ENCODE measurements around the gene EDRF1. TPM values are rescaled to one million over a fixed set of nuclear protein-coding genes. Genes with fewer than 3 reads are reported as not detected.
"Not testable (repeated sequence)": the region's sequence is repeated elsewhere in the genome, so short reads cannot be mapped to it uniquely, and the experiment has no call there.

EDRF1 gene
- total RNA-seq, 1 donor from 2014 or later: 23.2 TPM

DNA sequence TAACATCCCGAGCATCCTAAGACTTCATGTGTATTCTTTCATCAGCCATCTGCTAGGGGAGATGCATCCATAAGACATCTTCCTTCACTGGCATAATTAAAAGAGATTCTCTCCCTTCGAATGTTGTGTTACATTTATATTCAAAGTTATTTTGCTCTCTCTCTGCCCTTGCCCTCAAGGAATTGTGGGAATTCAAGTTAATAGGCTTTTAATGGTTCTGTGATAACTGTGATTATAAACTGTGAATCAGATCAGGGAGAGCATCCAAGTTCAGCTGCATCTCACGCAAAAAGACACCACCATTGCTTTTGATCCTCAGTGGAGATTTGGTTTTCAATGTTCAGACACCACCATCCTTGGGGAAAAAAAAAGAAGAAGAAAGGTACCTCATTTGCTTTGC is 27.3 kb upstream of the EDRF1 start:
- H3K4me3 Mint-ChIP-seq (ENCODE audit: unreplicated experiment): no peak overlapping the region
- H3K4me1 Mint-ChIP-seq (ENCODE audit: unreplicated experiment): no peaks in the 10 kb centered on the region
- TF ChIP-seq, protein P1, sequence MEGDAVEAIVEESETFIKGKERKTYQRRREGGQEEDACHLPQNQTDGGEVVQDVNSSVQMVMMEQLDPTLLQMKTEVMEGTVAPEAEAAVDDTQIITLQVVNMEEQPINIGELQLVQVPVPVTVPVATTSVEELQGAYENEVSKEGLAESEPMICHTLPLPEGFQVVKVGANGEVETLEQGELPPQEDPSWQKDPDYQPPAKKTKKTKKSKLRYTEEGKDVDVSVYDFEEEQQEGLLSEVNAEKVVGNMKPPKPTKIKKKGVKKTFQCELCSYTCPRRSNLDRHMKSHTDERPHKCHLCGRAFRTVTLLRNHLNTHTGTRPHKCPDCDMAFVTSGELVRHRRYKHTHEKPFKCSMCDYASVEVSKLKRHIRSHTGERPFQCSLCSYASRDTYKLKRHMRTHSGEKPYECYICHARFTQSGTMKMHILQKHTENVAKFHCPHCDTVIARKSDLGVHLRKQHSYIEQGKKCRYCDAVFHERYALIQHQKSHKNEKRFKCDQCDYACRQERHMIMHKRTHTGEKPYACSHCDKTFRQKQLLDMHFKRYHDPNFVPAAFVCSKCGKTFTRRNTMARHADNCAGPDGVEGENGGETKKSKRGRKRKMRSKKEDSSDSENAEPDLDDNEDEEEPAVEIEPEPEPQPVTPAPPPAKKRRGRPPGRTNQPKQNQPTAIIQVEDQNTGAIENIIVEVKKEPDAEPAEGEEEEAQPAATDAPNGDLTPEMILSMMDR (IDR thresholded peaks at IDR 0.05): no peak
- DNase-seq (ENCODE audit: extremely low spot score, unreplicated experiment): no peak
- H3K9me3 Mint-ChIP-seq (ENCODE audit: unreplicated experiment): no peaks in the 10 kb centered on the region
- H3K27me3 Mint-ChIP-seq (ENCODE audit: unreplicated experiment): peaks cover 33% of the 10 kb centered on the region
- H3K27ac Mint-ChIP-seq (ENCODE audit: unreplicated experiment): no peak overlapping the region
- no peaks in the 10 kb centered on the region for H3K36me3 Mint-ChIP-seq (ENCODE audit: unreplicated experiment)

- H3K27ac Mint-ChIP-seq (ENCODE audit: unreplicated experiment): no peak overlapping the region
- no peak overlapping the region for H3K4me3 Mint-ChIP-seq (ENCODE audit: unreplicated experiment)
- TF ChIP-seq, protein P1 (IDR thresholded peaks at IDR 0.05): no peak
- H3K27me3 Mint-ChIP-seq (ENCODE audit: unreplicated experiment): peaks cover 33% of the 10 kb centered on the region
- H3K9me3 Mint-ChIP-seq (ENCODE audit: unreplicated experiment): no peaks in the 10 kb centered on the region
- DNase-seq (ENCODE audit: extremely low spot score, unreplicated experiment): no peak
- no peaks in the 10 kb centered on the region for H3K36me3 Mint-ChIP-seq (ENCODE audit: unreplicated experiment)
- no peaks in the 10 kb centered on the region for H3K4me1 Mint-ChIP-seq (ENCODE audit: unreplicated experiment)
Observed at GRCh38 chr10:125692601-125693523, 26.6 kb upstream of the EDRF1 start.

DNA sequence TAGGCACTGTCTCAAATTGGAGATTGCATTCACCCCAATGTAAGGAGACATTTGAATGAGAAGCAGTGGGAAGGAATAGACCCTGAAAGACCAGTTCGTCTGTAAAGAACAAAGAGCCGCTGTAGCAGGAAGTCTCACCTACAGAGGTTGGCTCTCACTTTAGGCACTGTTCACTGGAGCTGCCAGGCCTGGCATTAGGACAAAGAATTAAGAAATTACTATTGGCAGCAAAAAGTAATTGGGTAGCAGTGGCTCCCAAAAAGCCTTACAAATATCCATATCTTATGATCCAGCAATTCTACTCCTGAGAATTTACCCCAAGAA is 26.0 kb upstream of the EDRF1 start:
- DNase-seq (ENCODE audit: extremely low spot score, unreplicated experiment): no peak
- Mint-ChIP-seq H3K27me3 (ENCODE audit: unreplicated experiment) (peaks cover 37% of the 10 kb centered on the region), H3K9me3 (ENCODE audit: unreplicated experiment) (no peaks in the 10 kb centered on the region), H3K4me1 (ENCODE audit: unreplicated experiment) (no peaks in the 10 kb centered on the region), H3K4me3 (ENCODE audit: unreplicated experiment) (no peak overlapping the region), H3K36me3 (ENCODE audit: unreplicated experiment) (no peaks in the 10 kb centered on the region), H3K27ac (ENCODE audit: unreplicated experiment) (no peak overlapping the region)
- TF ChIP-seq, protein P1 (IDR thresholded peaks at IDR 0.05): no peak

GRCh38 chr10:125694883-125695282 is 24.6 kb upstream of the EDRF1 start:
- H3K9me3 Mint-ChIP-seq (ENCODE audit: unreplicated experiment): no peaks in the 10 kb centered on the region
- no peak for DNase-seq (ENCODE audit: extremely low spot score, unreplicated experiment)
- H3K36me3 Mint-ChIP-seq (ENCODE audit: unreplicated experiment): no peaks in the 10 kb centered on the region
- no peak overlapping the region for H3K4me3 Mint-ChIP-seq (ENCODE audit: unreplicated experiment)
- peaks cover 27% of the 10 kb centered on the region for H3K27me3 Mint-ChIP-seq (ENCODE audit: unreplicated experiment)
- no peak overlapping the region for H3K27ac Mint-ChIP-seq (ENCODE audit: unreplicated experiment)
- H3K4me1 Mint-ChIP-seq (ENCODE audit: unreplicated experiment): no peaks in the 10 kb centered on the region
- TF ChIP-seq, protein P1 (IDR thresholded peaks at IDR 0.05): no peak

GRCh38 chr10:125696884-125697283 is 22.6 kb upstream of the EDRF1 start:
- DNase-seq (ENCODE audit: extremely low spot score, unreplicated experiment); H3K9me3 Mint-ChIP-seq (ENCODE audit: unreplicated experiment); H3K4me1 Mint-ChIP-seq (ENCODE audit: unreplicated experiment); H3K27ac Mint-ChIP-seq (ENCODE audit: unreplicated experiment); H3K36me3 Mint-ChIP-seq (ENCODE audit: unreplicated experiment); H3K4me3 Mint-ChIP-seq (ENCODE audit: unreplicated experiment): not testable (repeated sequence)
- peaks cover 17% of the 10 kb centered on the region for H3K27me3 Mint-ChIP-seq (ENCODE audit: unreplicated experiment)
